H9 (cell line): ENCODE data around the gene PPP1R15A. TPM values are rescaled to one million over a fixed set of nuclear protein-coding genes. Genes with fewer than 3 reads are reported as not detected.

Experiments used
- DNase-seq: peaks from one replicate; pipeline ENCODE4 v3.0.0-alpha.2; 2017
- H2AFZ ChIP-seq: one replicate; pipeline ENCODE4 v1.6.1; 2013; ENCODE audit warnings: mild to moderate bottlenecking, low read length, control low read depth, moderate library complexity
- H2AK5ac ChIP-seq: 2 replicates; pipeline ENCODE4 v1.6.1; 2013; ENCODE audit warnings: low read length, control low read depth, mixed read lengths; ENCODE audit not compliant: insufficient read length
- H2BK120ac ChIP-seq: one replicate; pipeline ENCODE4 v1.6.1; 2013; ENCODE audit warnings: low read depth, mild to moderate bottlenecking, low read length, control low read depth, inconsistent platforms; ENCODE audit not compliant: poor library complexity, severe bottlenecking
- H2BK12ac ChIP-seq: 2 replicates; pipeline ENCODE4 v1.6.1; 2013; ENCODE audit warnings: low read length, control low read depth, mixed read lengths, low read depth; ENCODE audit not compliant: insufficient read length
- H2BK15ac ChIP-seq: 2 replicates; pipeline ENCODE4 v1.6.1; 2013; ENCODE audit warnings: low read depth, low read length, control low read depth
- H2BK20ac ChIP-seq: one replicate; pipeline ENCODE4 v1.6.1; 2013; ENCODE audit warnings: low read depth, mild to moderate bottlenecking, low read length, control low read depth, inconsistent platforms; ENCODE audit not compliant: poor library complexity, severe bottlenecking
- H2BK5ac ChIP-seq: 2 replicates; pipeline ENCODE4 v1.6.1; 2013; ENCODE audit warnings: low read length, control low read depth, mixed read lengths; ENCODE audit not compliant: insufficient read length
- H3K14ac ChIP-seq: 2 replicates; pipeline ENCODE4 v1.6.1; 2013; ENCODE audit warnings: low read length, control low read depth; ENCODE audit not compliant: insufficient read depth
- H3K18ac ChIP-seq: 2 replicates; pipeline ENCODE4 v1.6.1; 2013; ENCODE audit warnings: low read depth, mild to moderate bottlenecking, mixed read lengths, low read length, control low read depth; ENCODE audit not compliant: insufficient read length
- H3K23ac ChIP-seq: 2 replicates; pipeline ENCODE4 v1.6.1; 2013; ENCODE audit warnings: low read length, control low read depth, mixed read lengths, low read depth; ENCODE audit not compliant: insufficient read length
- H3K23me2 ChIP-seq: 2 replicates; pipeline ENCODE4 v1.6.1; 2013; ENCODE audit warnings: low read depth, mild to moderate bottlenecking, mixed read lengths, low read length, control low read depth; ENCODE audit not compliant: insufficient read length, poor library complexity, severe bottlenecking
- H3K27ac ChIP-seq: 2 replicates; pipeline ENCODE4 v1.5.1; 2013; ENCODE audit warnings: low read length, control low read depth, mixed read lengths, low read depth; ENCODE audit not compliant: insufficient read length
- H3K27me3 ChIP-seq: 2 replicates; pipeline ENCODE4 v1.6.1; 2013; ENCODE audit warnings: low read length, control low read depth, inconsistent platforms; ENCODE audit not compliant: insufficient read depth
- H3K4ac ChIP-seq: 2 replicates; pipeline ENCODE4 v1.6.1; 2013; ENCODE audit warnings: low read depth, mild to moderate bottlenecking, control low read depth, inconsistent platforms, low read length, moderate library complexity
- H3K4me1 ChIP-seq: 2 replicates; pipeline ENCODE4 v1.6.1; 2013; ENCODE audit warnings: low read length, control low read depth, inconsistent platforms; ENCODE audit not compliant: insufficient read depth
- H3K4me2 ChIP-seq: 2 replicates; pipeline ENCODE4 v1.6.1; 2013; ENCODE audit warnings: low read length, control low read depth, mixed read lengths; ENCODE audit not compliant: insufficient read length, insufficient read depth
- H3K56ac ChIP-seq: 2 replicates; pipeline ENCODE4 v1.6.1; 2013; ENCODE audit warnings: low read depth, mild to moderate bottlenecking, mixed read lengths, low read length, control low read depth; ENCODE audit not compliant: insufficient read length
- H3K79me1 ChIP-seq: 2 replicates; pipeline ENCODE4 v1.6.1; 2013; ENCODE audit warnings: low read depth, mild to moderate bottlenecking, moderate library complexity, low read length, control low read depth, inconsistent platforms; ENCODE audit not compliant: insufficient read depth, poor library complexity, severe bottlenecking
- H3K79me2 ChIP-seq: 2 replicates; pipeline ENCODE4 v1.6.1; 2013; ENCODE audit warnings: low read length, control low read depth, inconsistent platforms; ENCODE audit not compliant: insufficient read depth
- H3K9ac ChIP-seq: 2 replicates; pipeline ENCODE4 v1.6.1; 2013; ENCODE audit warnings: low read length, control low read depth, mixed read lengths; ENCODE audit not compliant: insufficient read length; ENCODE audit errors: extremely low read depth
- H3K9me3 ChIP-seq: one replicate; pipeline ENCODE4 v1.6.1; 2013; ENCODE audit warnings: low read depth, low read length, inconsistent platforms; ENCODE audit not compliant: control insufficient read depth
- H3T11ph ChIP-seq: one replicate; pipeline ENCODE4 v1.6.1; 2013; ENCODE audit warnings: mild to moderate bottlenecking, low read length, control low read depth, inconsistent platforms
- H4K20me1 ChIP-seq: one replicate; pipeline ENCODE4 v1.6.1; 2013; ENCODE audit not compliant: control insufficient read depth, insufficient read length, insufficient read depth
- H4K5ac ChIP-seq: 2 replicates; pipeline ENCODE4 v1.6.1; 2013; ENCODE audit warnings: low read depth, mild to moderate bottlenecking, mixed read lengths, low read length, control low read depth; ENCODE audit not compliant: insufficient read length
- H4K8ac ChIP-seq: replicated peaks from 2 replicates; pipeline ENCODE4 v1.6.1; 2013; ENCODE audit warnings: low read length, control low read depth, mixed read lengths, low read depth; ENCODE audit not compliant: insufficient read length
- H4K91ac ChIP-seq: 2 replicates; pipeline ENCODE4 v1.6.1; 2013; ENCODE audit warnings: low read depth, mild to moderate bottlenecking, moderate library complexity, mixed read lengths, low read length, control low read depth; ENCODE audit not compliant: insufficient read length
- H3K27ac Mint-ChIP-seq, 3 experiments: 2 replicates in 2 of 3; 3 replicates in 1 of 3; pipeline ENCODE4 v1.8.0; 2020 to 2021; ENCODE audit warnings: mixed read lengths in 3 of 3, mild to moderate bottlenecking in 1 of 3, moderate library complexity in 1 of 3
- H3K27me3 Mint-ChIP-seq: 2 replicates; pipeline ENCODE4 v1.8.0; 2021; ENCODE audit warnings: low read depth, mild to moderate bottlenecking, moderate library complexity, mixed read lengths
- H3K36me3 Mint-ChIP-seq, 3 experiments: 2 replicates in 2 of 3; 3 replicates in 1 of 3; pipeline ENCODE4 v1.8.0; 2020 to 2021; ENCODE audit warnings: low read depth in 3 of 3, mixed read lengths in 3 of 3; ENCODE audit not compliant: insufficient read depth in 1 of 3
- H3K4me1 Mint-ChIP-seq, 2 experiments: 2 replicates each; pipeline ENCODE4 v1.8.0; 2020; ENCODE audit warnings: mixed read lengths in 2 of 2
- H3K4me3 Mint-ChIP-seq, 2 experiments: 2 replicates in 1 of 2; 3 replicates in 1 of 2; pipeline ENCODE4 v1.8.0; 2020 to 2021; ENCODE audit warnings: mild to moderate bottlenecking in 2 of 2, mixed read lengths in 2 of 2, moderate library complexity in 1 of 2
- H3K9me3 Mint-ChIP-seq, 2 experiments: 2 replicates in 1 of 2; 3 replicates in 1 of 2; pipeline ENCODE4 v1.8.0; 2020; ENCODE audit warnings: mild to moderate bottlenecking in 2 of 2, mixed read lengths in 2 of 2, moderate library complexity in 1 of 2
- WGBS: extraction: QIAGEN DNeasy Blood & Tissue Kit; methylation state at CpG from one replicate; pipeline ENCODE4 v1.1.7; 2013; ENCODE audit warnings: missing lambda C conversion rate, low lambda C conversion rate, mixed read lengths; ENCODE audit not compliant: insufficient read length; ENCODE audit errors: extremely low coverage; 5-methylcytosine and 5-hydroxymethylcytosine counted together
- total RNA-seq: library from RNA; stranded (reverse); gene quantifications from 2 replicates; pipeline ENCODE4 v1.2.1, GENCODE V29; 2021
- TF ChIP-seq, protein P1 (sequence below): fragments of 200-600 bp; sonication (generic); conservative IDR thresholded peaks from 3 replicates; pipeline ENCODE4 v1.8.0; 2021; ENCODE audit warnings: antibody characterized with exemption, mild to moderate bottlenecking

PPP1R15A gene
- total RNA-seq, 1 experiment from 2014 or later = 17.2 TPM

DNA sequence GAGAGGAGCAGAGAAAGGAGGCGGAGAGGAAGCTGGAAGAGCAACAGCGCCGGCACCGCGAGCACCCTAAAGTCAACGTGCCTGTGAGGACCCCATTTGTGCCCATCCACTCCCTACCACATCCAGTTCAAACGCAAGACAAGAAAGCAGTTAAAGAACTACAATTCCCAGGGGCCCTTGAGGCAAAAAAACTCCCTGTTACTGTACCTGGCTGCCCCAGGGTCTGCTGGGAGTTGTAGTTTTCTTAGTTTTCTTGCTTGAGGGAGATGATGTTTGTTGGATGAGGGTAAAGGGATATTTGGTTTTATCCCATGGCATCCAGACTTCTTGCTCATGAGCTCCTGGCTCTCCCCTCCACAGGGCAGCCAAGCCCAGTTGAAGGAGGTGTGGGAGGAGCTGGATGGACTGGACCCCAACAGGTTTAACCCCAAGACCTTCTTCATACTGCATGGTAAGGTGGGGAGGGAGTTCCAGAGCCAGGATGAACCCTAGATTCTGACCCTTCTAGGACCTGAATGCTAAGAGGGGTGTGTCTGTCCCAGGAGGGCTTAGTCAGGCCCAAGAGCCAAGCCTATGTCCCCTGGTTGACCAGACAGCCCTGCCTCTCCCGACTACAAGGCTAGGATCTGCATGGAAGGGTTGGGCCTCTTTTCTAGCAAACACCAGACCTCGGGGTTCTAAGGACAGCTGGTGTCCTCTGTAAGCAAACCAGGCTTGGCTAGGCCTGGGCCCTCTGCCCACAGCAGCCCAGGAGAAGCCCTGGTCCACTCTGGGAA is 41.1 kb downstream of the PPP1R15A start:
- Histone ChIP-seq H3K23me2 (no peaks in the 10 kb centered on the region), H3K27me3 (no peaks in the 10 kb centered on the region), H3K14ac (no peak overlapping the region), H2BK12ac (no peak overlapping the region), H3K27ac (no peak overlapping the region), H3K9ac (no peak overlapping the region), H2BK120ac (no peak overlapping the region), H2AFZ (no peak overlapping the region), H3K79me1 (no peaks in the 10 kb centered on the region), H4K91ac (no peak overlapping the region), H3K79me2 (no peaks in the 10 kb centered on the region), H3K9me3 (no peaks in the 10 kb centered on the region), H3K23ac (no peak overlapping the region), H3K18ac (no peak overlapping the region), H2BK15ac (no peak overlapping the region), H3T11ph (no peak overlapping the region), H3K4ac (no peak overlapping the region), H4K8ac (no peak overlapping the region), H2AK5ac (no peak overlapping the region), H3K4me2 (no peak overlapping the region), H2BK20ac (no peak overlapping the region), H4K5ac (no peak overlapping the region), H3K56ac (no peak overlapping the region), H4K20me1 (no peaks in the 10 kb centered on the region), H3K4me1 (no peaks in the 10 kb centered on the region), H2BK5ac (no peak overlapping the region)
- Mint-ChIP-seq H3K9me3 (no peaks in the 10 kb centered on the region), H3K36me3 (peaks cover 40 to 67% (median 65%) of the 10 kb centered on the region in 3 experiments), H3K27me3 (no peaks in the 10 kb centered on the region), H3K4me3 (no peak overlapping the region), H3K27ac (peak overlapping the region in 2 of 3 experiments; percentile 58 to 75; a peak in 2 of 7 replicates), H3K4me1 (no peaks in the 10 kb centered on the region)
- TF ChIP-seq, protein P1, sequence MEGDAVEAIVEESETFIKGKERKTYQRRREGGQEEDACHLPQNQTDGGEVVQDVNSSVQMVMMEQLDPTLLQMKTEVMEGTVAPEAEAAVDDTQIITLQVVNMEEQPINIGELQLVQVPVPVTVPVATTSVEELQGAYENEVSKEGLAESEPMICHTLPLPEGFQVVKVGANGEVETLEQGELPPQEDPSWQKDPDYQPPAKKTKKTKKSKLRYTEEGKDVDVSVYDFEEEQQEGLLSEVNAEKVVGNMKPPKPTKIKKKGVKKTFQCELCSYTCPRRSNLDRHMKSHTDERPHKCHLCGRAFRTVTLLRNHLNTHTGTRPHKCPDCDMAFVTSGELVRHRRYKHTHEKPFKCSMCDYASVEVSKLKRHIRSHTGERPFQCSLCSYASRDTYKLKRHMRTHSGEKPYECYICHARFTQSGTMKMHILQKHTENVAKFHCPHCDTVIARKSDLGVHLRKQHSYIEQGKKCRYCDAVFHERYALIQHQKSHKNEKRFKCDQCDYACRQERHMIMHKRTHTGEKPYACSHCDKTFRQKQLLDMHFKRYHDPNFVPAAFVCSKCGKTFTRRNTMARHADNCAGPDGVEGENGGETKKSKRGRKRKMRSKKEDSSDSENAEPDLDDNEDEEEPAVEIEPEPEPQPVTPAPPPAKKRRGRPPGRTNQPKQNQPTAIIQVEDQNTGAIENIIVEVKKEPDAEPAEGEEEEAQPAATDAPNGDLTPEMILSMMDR = no peak
- DNase-seq = no peak
- no CpG with 5 or more reads among the region's 9 CpGs for WGBS
